GM13977 (cell line): ENCODE measurements around the gene GABRB2.
"Not testable (repeated sequence)": the region's sequence is repeated elsewhere in the genome, so short reads cannot be mapped to it uniquely, and the experiment has no call there.

Source experiments
- DNase-seq: peaks from one replicate; pipeline ENCODE4 v3.0.0; 2012; ENCODE audit warnings: low spot score
- CTCF ChIP-seq: IDR thresholded peaks from 2 replicates; pipeline ENCODE4 v1.5.1; 2012; ENCODE audit warnings: mild to moderate bottlenecking, control low read depth; ENCODE audit not compliant: insufficient read depth; ENCODE audit errors: extremely low read depth, missing control alignments
- in situ Hi-C: fragments of 300-500 bp; cut with MboI; formaldehyde crosslinking; loops from one replicate; pipeline ENCODE4 v1.12.0; 2022; ENCODE audit warnings: low sequenced_read_pairs, low pct_unique_long_range_greater_than_20kb, mixed read lengths, inconsistent platforms; ENCODE audit not compliant: unreplicated experiment

GABRB2 gene

DNA sequence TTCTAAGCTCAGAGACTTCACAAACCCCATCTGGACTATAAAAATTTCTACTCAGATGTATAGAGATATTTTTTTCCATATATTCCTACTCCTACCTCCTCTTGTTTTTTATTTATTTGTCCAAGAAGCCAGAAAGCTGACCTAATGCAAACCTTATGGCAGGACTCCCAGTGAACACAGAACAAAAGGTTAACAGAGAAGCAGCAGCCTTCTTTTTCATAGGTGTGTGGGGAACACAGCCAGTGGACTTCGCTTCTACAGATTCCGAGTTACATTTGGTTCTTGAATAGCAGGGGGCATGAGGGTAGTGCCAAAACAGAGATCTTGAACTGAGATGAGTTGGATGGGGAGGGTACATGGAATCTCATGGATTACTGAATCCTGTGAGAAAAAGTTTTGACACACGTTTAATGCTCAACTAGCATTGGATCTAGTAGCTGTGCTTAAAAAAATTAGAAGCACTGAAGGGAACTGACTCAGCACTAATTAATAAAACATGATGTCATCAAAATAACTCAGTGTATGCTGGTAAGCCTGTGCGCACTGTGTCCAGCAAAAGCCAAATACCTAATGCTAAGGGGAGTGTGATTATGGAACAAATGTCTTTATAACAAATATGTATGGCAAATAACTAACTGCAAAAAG lies 240.1 kb downstream of the GABRB2 start:
- in situ Hi-C loops, result no loop called here
- DNase-seq, result no peak
- TF ChIP-seq CTCF, result no peak

DNA sequence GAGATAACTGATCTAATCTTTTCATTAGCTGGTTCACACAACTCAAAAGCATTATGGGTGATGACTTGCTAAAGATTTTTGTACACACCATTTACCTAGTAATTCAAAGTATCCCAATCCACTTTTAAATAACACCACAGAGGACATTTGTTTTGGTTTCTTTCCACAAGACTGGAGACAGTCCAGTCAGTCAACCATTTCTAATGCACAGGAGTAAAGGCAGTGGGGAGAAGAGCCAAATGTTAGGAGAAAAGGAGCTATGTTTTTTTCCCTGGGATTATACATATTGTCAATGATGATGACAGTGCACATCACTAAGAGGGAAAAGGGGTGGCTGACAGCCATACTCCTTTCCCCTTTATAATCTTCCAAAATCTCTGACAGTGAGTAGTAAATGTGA lies 240.9 kb downstream of the GABRB2 start:
- no peak for DNase-seq
- no peak for TF ChIP-seq CTCF
- in situ Hi-C loops, result no loop called here

GRCh38 chr5:161302559-161302958 lies 244.0 kb downstream of the GABRB2 start:
- DNase-seq, result no peak
- in situ Hi-C loops, result no loop called here

DNA sequence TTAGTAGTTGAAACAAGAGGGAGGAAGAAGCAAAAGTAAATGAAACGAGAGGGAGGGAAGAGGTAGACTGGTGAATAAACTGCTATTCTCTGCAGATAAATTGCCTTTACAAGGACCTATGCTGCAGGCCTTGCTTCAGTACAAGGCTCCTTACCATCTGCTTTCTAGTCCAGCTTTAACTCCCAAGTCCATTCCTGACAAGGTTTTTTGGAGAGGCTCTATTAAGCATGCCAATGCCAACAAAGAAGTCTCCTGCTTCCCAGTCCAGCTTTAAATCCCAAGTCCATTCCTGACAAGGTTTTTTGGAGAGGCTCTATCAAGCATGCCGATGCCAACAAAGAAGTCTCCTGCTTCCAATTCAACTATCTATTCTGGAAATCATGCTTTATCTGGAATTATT lies 244.9 kb downstream of the GABRB2 start:
- no peak for DNase-seq
- no peak for TF ChIP-seq CTCF
- in situ Hi-C loops, result no loop called here

More at GRCh38 chr5:161302559-161302958, 244.0 kb downstream of the GABRB2 start:
- TF ChIP-seq CTCF, result no peak

GRCh38 chr5:161299053-161299452 lies 247.5 kb downstream of the GABRB2 start:
- in situ Hi-C loops, result no loop called here
- DNase-seq, result no peak
- no peak for TF ChIP-seq CTCF

GRCh38 chr5:161297388-161297787 lies 249.1 kb downstream of the GABRB2 start:
- DNase-seq, in situ Hi-C loops: not testable (repeated sequence)

GRCh38 chr5:161295721-161296250 lies 250.7 kb downstream of the GABRB2 start:
- no peak for DNase-seq
- TF ChIP-seq CTCF, result no peak
- in situ Hi-C loops, result no loop called here
